GM21529 (cell line): Measurements from ENCODE around the gene DOCK2.

Source experiments
- ATAC-seq: cut with Tn5 transposase; IDR thresholded peaks from one replicate; pipeline ENCODE4 v1.9.1; 2021; ENCODE audit not compliant: unreplicated experiment

Gene DOCK2

GRCh38 chr5:170020423-170020822, 383.3 kb downstream of the DOCK2 start:
- ATAC-seq: no peak

DNA sequence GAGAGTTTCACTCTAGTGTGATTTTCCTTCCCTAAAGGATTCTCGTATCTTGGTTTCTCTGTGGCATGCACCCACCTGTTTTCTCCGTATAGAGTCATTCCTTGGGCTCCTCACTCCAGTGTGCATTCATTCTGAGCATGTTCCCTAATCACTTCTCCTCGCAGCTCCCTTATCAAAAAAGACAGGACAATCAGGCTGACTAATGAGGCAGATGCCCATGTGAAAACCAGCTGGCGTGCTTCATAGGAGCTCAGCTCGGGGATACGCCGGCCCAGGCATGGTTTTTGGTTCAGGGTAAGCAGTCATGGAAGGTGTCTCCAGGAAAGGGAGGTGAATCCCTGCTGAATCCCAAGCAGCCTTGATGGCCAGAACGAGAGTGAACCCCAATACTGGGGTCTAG, 384.4 kb downstream of the DOCK2 start:
- ATAC-seq: no peak

- ATAC-seq: no peak
Measured at GRCh38 chr5:170025853-170026252, 388.8 kb downstream of the DOCK2 start.

DNA sequence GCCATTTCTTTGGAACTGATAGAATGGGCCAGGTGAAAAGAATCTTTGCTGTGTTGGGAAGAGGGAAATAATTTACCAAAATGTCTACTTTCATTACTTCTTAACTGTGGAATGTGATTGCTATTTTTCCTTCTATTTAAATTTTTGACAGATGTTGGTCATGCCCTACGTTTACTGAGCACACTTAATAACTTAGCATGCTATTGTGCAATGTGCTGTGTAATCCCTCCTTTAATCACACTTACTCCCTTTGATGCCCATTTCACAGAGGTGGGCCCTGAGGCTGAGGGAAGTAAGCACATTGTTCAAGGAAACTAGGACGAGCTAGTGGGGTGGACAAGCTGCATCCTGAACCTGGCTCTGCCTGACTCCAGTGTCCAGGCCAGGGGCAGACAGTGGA, 391.0 kb downstream of the DOCK2 start:
- no peak for ATAC-seq

GRCh38 chr5:170034231-170034630, 397.2 kb downstream of the DOCK2 start:
- ATAC-seq: no peak

- no peak for ATAC-seq
Measured at GRCh38 chr5:170038241-170038640, 401.2 kb downstream of the DOCK2 start.

GRCh38 chr5:170039830-170040229, 402.8 kb downstream of the DOCK2 start:
- ATAC-seq: no peak

DNA sequence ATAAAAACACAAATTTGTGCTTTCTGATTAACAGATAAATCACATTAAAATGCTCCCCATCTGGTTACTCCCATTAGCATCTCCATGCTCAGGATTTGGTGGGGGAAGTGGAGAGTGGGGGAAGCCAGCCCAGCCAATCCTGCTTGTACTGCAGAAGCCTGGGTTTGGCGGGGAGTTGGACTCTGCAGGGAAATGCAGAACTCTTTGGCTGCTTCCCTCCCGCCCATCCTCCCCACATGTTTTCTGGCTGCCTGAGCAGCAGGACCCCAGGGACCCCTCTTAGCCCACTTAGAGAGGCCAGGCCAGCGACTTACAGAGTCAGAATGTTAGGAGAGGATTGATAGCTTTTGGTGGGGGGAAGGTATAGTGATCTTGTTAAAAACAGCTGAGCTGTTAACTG, 409.2 kb downstream of the DOCK2 start:
- ATAC-seq: no peak

DNA sequence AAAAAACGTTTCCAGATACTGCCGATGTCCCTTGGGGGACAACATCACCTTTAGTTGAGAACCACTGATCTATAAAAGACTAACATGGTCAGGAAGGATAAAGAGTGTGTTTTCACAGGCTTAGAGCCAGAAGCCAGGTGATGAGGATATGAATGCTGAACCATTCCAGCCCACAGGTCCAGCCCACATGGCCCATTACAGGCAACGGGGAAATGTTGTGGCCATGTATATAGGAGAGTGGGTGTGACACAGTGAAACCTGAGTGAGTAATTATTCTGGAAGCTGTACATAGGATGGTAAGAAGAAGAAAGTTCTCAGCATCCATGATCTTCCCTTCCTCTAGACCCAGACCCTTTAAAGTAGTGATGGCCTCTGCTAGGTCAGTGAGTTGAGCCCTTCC, 412.6 kb downstream of the DOCK2 start:
- no peak for ATAC-seq

DNA sequence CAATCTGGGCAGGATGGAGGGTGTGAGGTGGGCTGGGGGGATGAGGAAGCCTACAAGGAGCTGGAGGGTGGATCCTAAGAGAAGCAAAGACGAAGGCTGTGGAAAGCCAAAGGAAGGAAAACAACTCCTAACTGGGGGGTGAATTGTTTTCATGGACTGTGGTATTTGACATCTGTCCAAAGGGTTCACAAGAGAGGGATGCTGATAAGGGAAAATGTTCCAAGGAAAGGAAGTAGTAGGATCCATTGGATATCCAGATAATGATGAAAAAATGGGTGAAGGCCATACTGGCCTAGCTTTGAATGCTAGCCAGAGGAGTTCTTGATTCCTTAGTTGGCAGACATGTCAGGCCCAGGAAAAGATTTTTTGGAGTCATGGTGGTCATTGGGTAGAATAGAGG, 416.8 kb downstream of the DOCK2 start:
- ATAC-seq: no peak

GRCh38 chr5:170055606-170056005, 418.5 kb downstream of the DOCK2 start:
- no peak for ATAC-seq

GRCh38 chr5:170056561-170057267, 419.6 kb downstream of the DOCK2 start:
- ATAC-seq: no peak

GRCh38 chr5:170057311-170057710, 420.2 kb downstream of the DOCK2 start:
- ATAC-seq: no peak

GRCh38 chr5:170059221-170059620, 422.1 kb downstream of the DOCK2 start:
- no peak for ATAC-seq

DNA sequence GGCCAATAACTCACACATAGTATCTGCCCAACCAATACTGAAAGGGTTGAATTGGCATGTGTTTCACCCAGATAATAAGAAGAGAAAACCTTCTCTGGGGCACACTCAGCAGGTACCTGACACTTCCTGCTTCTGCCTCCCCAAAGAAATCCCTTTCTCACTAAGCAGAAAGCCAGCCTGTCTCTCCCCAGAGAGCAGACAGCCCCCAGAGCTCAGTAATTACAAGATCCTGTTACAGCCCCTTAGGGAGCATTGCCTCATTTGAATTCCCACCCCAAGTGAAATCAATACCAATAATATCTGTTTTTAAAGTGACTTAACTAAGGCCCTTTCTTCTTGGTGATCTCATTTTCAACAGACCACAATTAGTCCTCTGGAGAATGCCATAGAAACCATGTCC, 430.1 kb downstream of the DOCK2 start:
- ATAC-seq: peak; percentile 48

DNA sequence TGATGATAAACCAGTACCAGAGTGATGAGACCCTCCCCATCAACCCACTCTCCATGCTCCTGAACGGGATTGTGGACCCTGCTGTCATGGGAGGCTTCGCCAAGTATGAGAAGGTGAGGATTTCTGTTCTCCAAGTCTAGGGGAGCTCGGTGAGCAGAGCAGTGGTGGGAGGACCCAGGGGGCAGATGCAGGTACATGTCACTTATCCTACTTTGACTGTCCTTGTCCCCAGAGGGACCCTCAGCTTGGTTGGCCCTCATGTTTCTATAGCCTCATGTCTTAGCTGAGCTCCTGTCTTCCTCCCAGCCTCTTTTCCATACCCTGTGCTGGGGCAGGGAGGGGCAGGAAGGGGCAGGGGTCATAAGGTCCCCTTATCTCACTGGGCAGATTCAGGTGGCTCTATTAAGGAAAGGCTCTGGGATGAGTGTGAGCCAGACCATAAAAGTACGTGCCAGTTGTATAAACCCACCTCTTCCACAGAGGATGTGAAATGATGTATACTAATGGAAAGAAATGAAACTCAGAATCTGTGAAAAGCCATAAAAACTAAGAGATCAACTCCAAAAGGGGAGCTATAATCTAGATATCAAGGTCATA, 430.6 kb downstream of the DOCK2 start:
- ATAC-seq: peak; percentile 7

DNA sequence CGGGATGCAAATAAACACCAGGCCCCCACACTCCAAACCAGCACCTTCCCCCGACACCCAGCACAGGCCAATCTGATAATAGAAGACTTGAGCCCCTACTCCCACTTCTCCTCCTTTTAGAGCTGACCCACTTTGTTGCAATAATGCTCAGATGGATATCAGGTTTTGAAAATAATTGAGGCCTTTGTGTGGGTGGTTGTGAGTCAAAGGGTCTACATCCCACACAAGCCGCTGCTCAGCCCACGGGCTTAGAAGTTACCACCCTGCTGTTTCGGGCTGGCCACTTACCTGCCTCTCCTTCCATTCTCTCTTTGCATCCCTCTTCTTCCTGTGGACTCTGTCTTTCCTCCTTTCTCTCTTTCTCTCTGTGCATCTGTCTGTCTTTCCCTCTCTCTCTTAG, 432.4 kb downstream of the DOCK2 start:
- ATAC-seq: no peak

GRCh38 chr5:170070556-170071412, 433.7 kb downstream of the DOCK2 start:
- ATAC-seq: no peak

GRCh38 chr5:170071748-170072147, 434.7 kb downstream of the DOCK2 start:
- ATAC-seq: no peak

GRCh38 chr5:170075696-170076095, 438.6 kb downstream of the DOCK2 start:
- ATAC-seq: no peak

DNA sequence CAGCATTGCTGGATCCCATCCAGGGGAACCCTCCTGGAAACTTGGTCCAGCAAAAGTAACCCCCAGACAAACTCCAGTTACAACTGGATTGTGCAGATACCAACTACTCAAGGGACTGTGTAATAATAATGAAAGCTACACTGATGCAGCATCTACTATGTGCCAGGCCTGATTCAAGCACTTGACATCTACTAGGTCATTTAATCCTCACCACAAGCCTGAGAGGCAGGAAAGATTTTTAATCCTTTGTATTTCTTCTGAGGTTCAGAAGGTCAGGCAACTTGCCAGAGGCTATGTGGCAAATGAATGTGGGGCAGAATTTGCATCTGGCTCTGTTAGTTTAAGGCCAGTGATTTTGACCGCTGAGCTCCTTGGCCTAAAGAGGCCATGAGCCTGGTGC, 439.1 kb downstream of the DOCK2 start:
- ATAC-seq: no peak

- no peak for ATAC-seq
Measured at GRCh38 chr5:170076739-170077138, 439.7 kb downstream of the DOCK2 start.
